Eye (tissue), 1 donor: ENCODE data around the gene SMIM38.

Experiments
- DNase-seq: peaks from one replicate; pipeline ENCODE4 v3.0.0-alpha.2; 2015

Gene SMIM38

DNA sequence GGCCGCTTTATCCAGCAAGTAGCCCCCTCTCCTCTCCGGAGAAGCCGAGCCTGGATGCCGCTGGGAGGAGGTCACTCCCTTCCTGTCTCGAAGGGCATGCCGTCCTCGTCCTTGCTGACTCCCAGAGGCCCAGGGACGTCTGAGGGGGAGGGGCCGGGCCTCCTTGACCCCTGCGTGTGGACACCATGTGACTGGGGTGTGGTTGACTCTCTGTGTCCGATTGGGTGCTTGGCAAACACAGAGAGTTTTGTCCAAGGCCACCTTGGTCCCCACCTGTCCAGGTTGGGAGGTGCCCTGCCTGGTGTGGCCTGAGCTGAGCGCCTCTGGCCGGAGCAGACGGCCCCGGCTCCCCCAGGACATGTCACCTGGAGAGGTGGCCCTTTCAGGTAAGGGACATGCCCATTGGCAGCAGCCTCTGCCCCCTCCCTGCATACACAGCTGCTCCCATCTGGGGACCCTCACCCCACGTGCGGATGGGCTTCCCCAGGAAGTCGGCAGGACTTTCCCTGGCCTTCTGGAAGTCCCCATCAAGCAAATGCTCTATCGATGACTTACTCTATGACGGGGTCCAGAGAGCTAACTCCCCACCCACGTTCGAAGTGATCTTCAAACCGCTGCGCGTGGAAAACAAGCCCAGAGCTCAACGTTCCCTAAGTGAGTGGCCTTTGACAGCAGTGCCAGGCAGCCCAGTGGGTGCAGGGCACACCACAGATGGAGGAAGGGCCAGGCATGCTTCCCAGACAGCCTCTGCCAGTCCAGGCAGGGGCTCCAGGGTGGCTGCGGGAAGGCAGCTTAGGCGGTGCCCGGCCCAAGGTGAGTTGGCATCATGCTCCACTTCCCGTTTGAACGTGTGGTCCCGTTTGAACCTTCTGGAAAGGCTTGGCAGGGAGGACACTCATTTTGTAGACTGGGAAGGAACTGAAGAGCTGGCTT lies at the start of gene SMIM38:
TSS of gene SMIM38 (plus strand) at position 634 of the 933 bp plus-strand sequence. CDS start 1,912 bp downstream, outside the sequence.
- DNase-seq, result no peak

- no peak for DNase-seq
Observed at GRCh38 chr11:69106031-69106811, 49.5 kb upstream of the SMIM38 start.

DNA sequence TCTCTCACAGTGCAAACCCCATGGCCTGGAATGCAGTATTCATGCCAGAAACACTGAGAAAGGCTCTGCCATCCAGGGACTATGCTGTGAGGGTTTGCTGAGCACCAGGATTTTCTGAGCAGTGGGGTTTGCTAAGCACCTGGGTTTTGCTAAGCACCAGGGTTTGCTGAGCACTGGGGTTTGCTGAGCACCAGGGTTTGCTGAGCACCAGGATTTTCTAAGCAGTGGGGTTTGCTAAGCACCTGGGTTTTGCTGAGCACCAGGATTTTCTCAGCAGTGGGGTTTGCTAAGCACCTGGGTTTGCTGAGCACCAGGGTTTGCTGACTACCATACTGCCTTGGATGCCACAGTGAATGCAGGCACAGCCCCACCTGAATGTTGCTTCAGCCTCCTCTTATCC lies 48.3 kb upstream of the SMIM38 start:
- no peak for DNase-seq

DNA sequence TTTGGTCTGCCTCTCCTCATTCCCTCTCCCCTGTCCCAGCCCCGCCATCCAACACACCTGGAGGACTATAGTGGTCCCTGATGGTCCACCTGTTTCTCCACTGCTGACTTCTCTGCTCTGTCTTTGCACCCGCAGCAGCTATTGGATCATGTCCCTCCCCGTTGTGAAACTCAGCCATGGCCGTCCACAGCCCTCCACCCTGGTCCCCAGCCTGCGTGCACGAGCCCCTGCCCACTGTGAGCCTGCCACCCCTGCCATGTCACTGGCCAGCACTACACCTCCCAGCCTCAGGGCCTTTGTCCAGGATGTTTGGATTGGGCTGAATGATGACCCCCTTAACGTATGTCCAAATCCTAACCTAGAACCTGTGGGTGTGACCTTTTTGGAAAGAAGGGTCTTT lies 47.7 kb upstream of the SMIM38 start:
- DNase-seq, result no peak

DNA sequence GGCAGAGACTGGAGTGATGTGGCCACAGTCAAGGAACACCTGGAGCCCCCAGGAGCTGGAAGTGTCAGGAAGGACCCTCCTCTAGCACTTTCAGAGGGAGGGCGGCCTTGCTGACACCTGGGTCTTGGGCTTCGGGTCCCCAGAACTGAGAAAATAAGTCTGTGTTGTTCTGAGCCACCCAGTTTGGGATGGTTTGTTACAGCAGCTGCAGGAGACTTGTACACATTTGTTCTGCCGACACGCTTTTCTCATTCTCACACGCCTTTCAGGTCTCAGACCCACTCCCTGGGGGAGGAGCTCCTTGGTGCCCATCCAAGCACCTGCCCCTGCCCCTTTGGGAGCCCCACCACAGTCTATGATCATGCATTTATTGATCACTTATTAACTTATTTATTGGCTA lies 47.2 kb upstream of the SMIM38 start:
- DNase-seq, result no peak

DNA sequence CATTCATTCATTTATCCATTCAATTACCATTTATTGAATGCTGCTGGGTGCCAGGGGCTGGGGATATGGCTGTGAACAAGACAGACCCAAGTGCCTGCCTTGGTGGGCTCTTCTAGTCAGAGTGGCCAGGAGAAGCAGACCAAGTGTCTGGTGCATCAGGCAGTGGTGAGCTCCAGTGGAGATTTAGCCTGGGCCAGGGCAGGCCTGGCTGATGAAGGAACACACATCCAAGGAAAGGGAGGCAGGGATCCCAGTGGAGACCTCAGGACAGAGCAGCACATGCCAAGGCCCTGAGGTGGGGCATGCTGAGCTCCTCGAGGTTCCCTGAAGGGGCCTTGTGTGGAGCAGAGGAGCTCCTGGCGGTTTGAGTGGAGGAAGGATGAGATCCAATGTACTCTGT lies 46.6 kb upstream of the SMIM38 start:
- no peak for DNase-seq

DNA sequence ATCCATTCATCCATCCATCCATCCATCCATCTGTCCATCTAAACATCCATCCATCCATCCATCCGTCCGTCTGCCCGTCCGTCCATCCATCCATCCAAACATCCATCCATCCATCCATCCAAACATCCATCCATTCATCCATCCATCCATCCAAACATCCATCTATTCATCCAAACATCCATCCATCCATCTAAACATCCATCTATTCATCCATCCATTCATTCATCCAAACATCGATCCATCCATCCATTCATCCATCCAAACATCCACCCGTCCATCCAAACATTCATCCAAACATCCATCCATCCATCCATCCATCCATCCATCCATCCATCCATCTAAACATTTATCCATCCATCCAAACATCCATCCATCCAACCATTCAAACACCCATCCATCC lies 45.3 kb upstream of the SMIM38 start:
- DNase-seq, result no peak

DNA sequence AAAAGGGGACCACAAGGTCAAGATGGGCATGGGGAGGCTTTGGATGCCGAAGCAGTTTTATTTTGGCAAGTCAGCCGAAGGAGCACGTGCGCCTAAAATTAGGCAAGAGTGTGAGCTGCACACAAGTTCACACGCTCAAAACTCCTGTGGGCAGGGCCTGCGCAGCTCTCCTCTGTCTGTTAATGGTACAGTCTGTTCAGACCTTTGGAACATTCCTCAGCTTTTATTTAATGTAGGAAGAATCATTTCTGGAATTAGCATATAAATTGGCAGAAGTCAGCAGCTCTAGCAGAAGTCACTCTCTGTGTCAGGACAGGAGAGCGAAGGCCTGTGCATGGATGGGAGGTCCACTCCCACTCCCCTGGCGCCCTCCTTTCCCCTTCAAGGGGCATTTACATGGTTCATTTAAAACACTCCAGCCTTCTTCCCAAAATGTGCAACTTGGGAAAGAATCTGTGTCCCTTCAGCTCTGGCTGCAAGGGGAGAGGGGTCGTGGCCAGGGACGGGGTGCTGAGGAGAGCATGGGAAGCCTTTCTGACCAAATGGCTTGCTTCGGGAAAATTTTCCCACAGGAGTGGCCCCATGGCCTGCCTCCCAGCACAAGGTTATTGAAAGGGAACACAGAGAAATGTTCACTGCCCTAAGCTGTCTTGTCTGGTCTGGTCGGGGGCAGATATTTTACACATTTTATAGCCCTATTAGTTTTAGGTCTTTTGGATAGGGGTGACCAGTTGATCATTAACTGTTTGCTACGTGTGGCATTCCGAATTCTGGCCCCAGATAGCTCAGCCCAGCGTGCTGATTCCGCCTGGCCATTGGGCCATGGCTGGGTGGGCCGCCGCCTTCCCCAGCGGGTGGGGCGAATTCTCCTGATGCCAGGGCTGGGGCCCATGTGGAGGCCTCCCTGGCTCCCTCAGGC lies 43.9 kb upstream of the SMIM38 start:
- DNase-seq, result no peak

- no peak for DNase-seq
Observed at GRCh38 chr11:69113226-69113625, 42.5 kb upstream of the SMIM38 start.

- DNase-seq, result no peak
Observed at GRCh38 chr11:69113646-69114340, 41.9 kb upstream of the SMIM38 start.

- no peak for DNase-seq
Observed at GRCh38 chr11:69114362-69114761, 41.4 kb upstream of the SMIM38 start.

DNA sequence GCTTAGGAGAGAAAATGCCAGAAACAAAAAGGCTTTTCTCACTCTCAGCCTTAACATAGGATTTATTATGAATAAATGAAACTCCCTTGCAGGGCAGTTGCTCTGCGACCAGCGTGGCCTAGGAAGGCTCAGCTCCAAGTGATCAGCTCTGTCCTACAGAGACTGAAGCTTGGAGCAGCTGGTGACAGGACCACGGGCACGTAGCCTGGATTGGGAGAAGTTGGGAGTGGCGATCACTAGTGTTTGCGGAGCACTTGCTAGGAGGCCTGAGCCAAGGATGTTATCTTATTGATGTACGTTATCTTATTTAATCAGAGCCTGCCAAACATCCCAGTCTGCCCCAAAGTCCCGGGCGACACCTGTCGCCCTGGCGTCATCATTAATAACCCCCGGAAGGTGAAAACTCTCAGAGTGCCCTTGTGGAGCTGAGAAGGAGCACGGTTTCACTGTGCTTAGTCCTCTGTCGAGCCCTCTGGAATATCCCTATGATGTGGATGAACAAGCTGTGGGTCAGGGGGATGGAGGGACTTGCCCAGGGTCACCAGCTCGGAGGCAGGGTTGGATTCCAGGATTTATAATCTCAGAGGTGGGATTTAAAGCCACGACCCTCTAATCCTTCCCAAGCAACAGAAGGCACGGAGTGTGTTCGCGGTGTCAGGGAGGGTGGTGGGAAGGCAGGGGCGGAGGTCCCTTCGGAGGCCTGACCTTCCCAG lies 40.8 kb upstream of the SMIM38 start:
- DNase-seq, result no peak

DNA sequence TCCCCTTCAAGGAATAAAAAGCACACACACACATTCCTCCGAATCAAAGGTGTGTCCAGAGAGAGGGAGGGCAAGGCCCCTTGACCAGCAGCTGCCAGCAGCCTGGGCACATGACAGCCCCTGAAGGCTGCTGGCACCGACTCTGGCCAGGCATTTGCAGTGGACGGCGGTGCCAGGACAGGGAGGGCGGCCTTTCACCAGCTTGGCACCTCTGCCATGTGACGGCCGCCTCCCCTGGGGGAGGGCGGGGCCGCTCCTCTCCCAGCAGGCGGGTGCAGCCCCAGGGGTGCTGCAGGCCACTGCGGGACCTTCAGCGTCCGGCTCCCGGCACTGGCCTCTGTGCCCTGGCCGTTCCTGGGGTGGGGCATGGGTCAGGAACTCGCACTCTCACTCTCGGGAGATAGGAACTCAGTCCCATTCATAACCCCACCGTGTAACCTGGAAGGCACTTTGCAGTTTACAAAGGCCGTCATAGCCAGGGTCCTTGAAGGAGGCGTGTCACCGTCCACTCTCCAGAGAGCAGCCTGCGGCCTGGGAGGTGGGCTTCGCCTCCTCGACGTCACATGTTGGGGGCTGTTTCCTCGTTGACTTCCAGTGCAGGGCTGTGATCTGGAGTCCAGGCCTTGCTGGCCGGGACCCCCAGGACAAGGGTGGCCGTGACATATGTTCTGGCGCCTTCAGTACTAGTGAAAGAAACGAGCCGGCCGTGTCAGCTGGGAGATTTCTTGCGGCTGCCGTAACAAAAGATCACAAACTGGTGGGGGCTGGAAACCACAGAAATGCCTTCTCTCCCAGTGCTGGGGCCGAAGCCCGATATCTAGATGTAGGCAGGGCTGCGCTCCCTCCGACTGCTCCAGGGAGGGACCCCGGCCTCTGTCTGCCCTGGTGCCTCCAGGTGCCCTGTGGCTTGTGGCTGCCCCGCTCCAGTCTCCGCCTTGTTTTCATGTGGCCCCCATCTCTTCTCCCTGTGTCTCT lies 39.9 kb upstream of the SMIM38 start:
- DNase-seq, result no peak

DNA sequence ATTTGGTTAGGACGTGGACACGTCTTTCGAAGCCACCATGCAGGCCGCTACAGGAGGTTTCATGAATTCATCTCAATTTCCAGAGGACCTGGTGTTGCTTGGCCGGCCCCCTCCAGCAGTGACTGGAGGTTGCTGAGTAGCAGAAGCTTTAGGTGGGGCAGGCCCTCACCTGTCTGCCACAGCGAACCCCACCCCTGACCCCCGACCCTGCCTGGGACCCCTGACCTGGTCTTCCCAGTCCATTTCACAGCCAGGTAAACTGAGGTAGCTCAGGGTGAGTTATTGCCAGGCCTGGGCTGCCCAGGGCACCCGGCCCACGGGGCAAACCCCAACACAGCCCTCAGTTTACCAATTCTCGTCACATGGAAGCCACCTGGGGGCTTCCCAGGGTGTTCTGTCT lies 39.1 kb upstream of the SMIM38 start:
- no peak for DNase-seq

- no peak for DNase-seq
Observed at GRCh38 chr11:69119190-69119589, 36.5 kb upstream of the SMIM38 start.

- DNase-seq, result no peak
Observed at GRCh38 chr11:69120096-69120875, 35.4 kb upstream of the SMIM38 start.

GRCh38 chr11:69121021-69121420 lies 34.7 kb upstream of the SMIM38 start:
- no peak for DNase-seq

- DNase-seq, result no peak
Observed at GRCh38 chr11:69121621-69122325, 34.0 kb upstream of the SMIM38 start.

DNA sequence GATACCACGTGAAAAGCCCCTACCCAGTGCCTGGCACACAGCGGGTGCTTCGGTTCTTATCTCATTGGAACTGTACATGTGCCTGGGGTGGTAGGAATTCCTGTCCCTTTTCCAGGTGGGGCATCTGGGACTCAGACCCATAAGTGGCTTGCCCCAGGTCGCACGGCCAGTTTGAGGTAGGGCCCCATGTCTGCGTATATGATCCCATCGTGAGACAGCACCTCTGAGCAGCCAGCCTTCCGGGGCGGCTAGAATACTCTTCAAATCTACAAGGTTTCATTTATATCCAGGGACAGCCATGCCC lies 33.5 kb upstream of the SMIM38 start:
- no peak for DNase-seq
